HUES64 (cell line): ENCODE measurements around the gene ACSM3.

Experiments used
- H3K27ac ChIP-seq: 2 replicates; pipeline ENCODE4 v1.7.0; 2013; ENCODE audit warnings: low read depth, low read length, inconsistent platforms
- H3K27me3 ChIP-seq: 2 replicates; pipeline ENCODE4 v1.6.1; 2013; ENCODE audit warnings: mild to moderate bottlenecking, low read length; ENCODE audit not compliant: insufficient read depth
- H3K36me3 ChIP-seq: 2 replicates; pipeline ENCODE4 v1.6.1; 2013; ENCODE audit warnings: mild to moderate bottlenecking, low read length; ENCODE audit not compliant: insufficient read depth
- H3K4me1 ChIP-seq: 2 replicates; pipeline ENCODE4 v1.6.1; 2013; ENCODE audit warnings: mild to moderate bottlenecking, low read length, moderate library complexity; ENCODE audit not compliant: insufficient read depth
- H3K4me3 ChIP-seq: 2 replicates; pipeline ENCODE4 v1.5.1; 2013; ENCODE audit warnings: mild to moderate bottlenecking, low read length, moderate library complexity
- H3K9ac ChIP-seq: 2 replicates; pipeline ENCODE4 v1.6.1; 2013; ENCODE audit warnings: mild to moderate bottlenecking, low read depth, low read length
- H3K9me3 ChIP-seq: 2 replicates; pipeline ENCODE4 v1.6.1; 2013; ENCODE audit warnings: low read depth, low read length; ENCODE audit not compliant: insufficient read depth
- WGBS: fragments of 150-250, 120-280 bp; methylation state at CpG from one replicate; pipeline ENCODE4 v1.1.7; 2013; ENCODE audit warnings: missing lambda C conversion rate; 5-methylcytosine and 5-hydroxymethylcytosine counted together

ACSM3 gene

GRCh38 chr16:20829536-20829935 lies 65.7 kb downstream of the ACSM3 start:
- H3K9me3 ChIP-seq = no peaks in the 10 kb centered on the region
- H3K9ac ChIP-seq = no peak overlapping the region
- no peak overlapping the region for H3K27ac ChIP-seq
- no peaks in the 10 kb centered on the region for H3K4me1 ChIP-seq
- WGBS = 100% methylated on average over 1 of the region's 1 CpG
- H3K27me3 ChIP-seq = no peaks in the 10 kb centered on the region
- H3K36me3 ChIP-seq = peaks cover 50% of the 10 kb centered on the region
- H3K4me3 ChIP-seq = no peak overlapping the region

GRCh38 chr16:20830372-20830771 lies 66.6 kb downstream of the ACSM3 start:
- no peak overlapping the region for H3K4me3 ChIP-seq
- no peak overlapping the region for H3K27ac ChIP-seq
- H3K9ac ChIP-seq = no peak overlapping the region
- WGBS = 100% methylated on average over 1 of the region's 1 CpG
- no peaks in the 10 kb centered on the region for H3K4me1 ChIP-seq
- peaks cover 45% of the 10 kb centered on the region for H3K36me3 ChIP-seq
- no peaks in the 10 kb centered on the region for H3K9me3 ChIP-seq
- H3K27me3 ChIP-seq = no peaks in the 10 kb centered on the region

- Histone ChIP-seq H3K4me3 (no peak overlapping the region), H3K4me1 (no peaks in the 10 kb centered on the region), H3K9me3 (peaks cover 9% of the 10 kb centered on the region), H3K9ac (no peak overlapping the region), H3K27ac (no peak overlapping the region), H3K36me3 (peaks cover 33% of the 10 kb centered on the region), H3K27me3 (no peaks in the 10 kb centered on the region)
- WGBS = 100% methylated on average over 1 of the region's 2 CpGs
These were observed 69.3 kb downstream of the ACSM3 start for GRCh38 chr16:20833086-20833485.

GRCh38 chr16:20838240-20838639 lies 74.4 kb downstream of the ACSM3 start:
- Histone ChIP-seq H3K4me1 (no peaks in the 10 kb centered on the region), H3K4me3 (no peak overlapping the region), H3K27me3 (no peaks in the 10 kb centered on the region), H3K9ac (no peak overlapping the region), H3K27ac (no peak overlapping the region), H3K36me3 (peaks cover 35% of the 10 kb centered on the region), H3K9me3 (peaks cover 9% of the 10 kb centered on the region)
- WGBS = 94% methylated on average over 1 of the region's 1 CpG

DNA sequence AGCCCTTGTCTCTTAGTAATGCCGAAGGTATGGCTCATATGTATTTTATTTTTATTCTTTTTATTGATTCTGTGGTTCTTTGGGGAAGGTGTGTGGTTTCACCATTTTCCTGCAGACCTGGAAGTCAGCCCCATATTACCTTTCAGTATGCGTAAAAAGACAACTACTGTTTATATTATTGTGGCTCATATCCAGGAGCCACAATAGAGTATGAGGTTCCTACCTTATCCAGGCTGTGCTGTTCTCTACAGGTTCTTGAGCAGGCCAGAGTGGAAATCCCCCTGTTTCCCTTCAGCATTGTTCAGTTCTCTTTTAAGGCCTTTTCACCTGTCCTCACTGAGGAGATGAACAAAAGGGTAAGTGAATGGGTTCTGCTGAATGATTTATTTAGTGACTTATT lies 75.7 kb downstream of the ACSM3 start:
- Histone ChIP-seq H3K9ac (no peak overlapping the region), H3K27me3 (no peaks in the 10 kb centered on the region), H3K9me3 (peaks cover 9% of the 10 kb centered on the region), H3K36me3 (peaks cover 37% of the 10 kb centered on the region), H3K4me1 (0 out of 2 replicates have a peak, but pooled peaks cover 4% of the 10 kb centered on the region), H3K27ac (no peak overlapping the region), H3K4me3 (no peak overlapping the region)
- WGBS = 100% methylated on average over 1 of the region's 2 CpGs

GRCh38 chr16:20844054-20844453 lies 80.2 kb downstream of the ACSM3 start:
- Histone ChIP-seq H3K27me3 (no peaks in the 10 kb centered on the region), H3K36me3 (peaks cover 31% of the 10 kb centered on the region), H3K27ac (0 out of 2 replicates have a peak overlapping the region, but pooled peaks have one; percentile 6), H3K4me3 (no peak overlapping the region), H3K9ac (no peak overlapping the region), H3K9me3 (no peaks in the 10 kb centered on the region), H3K4me1 (0 out of 2 replicates have a peak, but pooled peaks cover 4% of the 10 kb centered on the region)
- WGBS = 83% methylated on average over 2 of the region's 2 CpGs

GRCh38 chr16:20844588-20844987 lies 80.8 kb downstream of the ACSM3 start:
- WGBS = 88% methylated on average over 3 of the region's 3 CpGs
- Histone ChIP-seq H3K4me1 (0 out of 2 replicates have a peak, but pooled peaks cover 4% of the 10 kb centered on the region), H3K27me3 (no peaks in the 10 kb centered on the region), H3K9me3 (no peaks in the 10 kb centered on the region), H3K9ac (no peak overlapping the region), H3K27ac (no peak overlapping the region), H3K4me3 (no peak overlapping the region), H3K36me3 (peaks cover 31% of the 10 kb centered on the region)

- H3K9ac ChIP-seq = no peak overlapping the region
- WGBS = 96% methylated on average over 6 of the region's 6 CpGs
- H3K9me3 ChIP-seq = no peaks in the 10 kb centered on the region
- H3K27ac ChIP-seq = no peak overlapping the region
- H3K4me1 ChIP-seq = 0 out of 2 replicates have a peak, but pooled peaks cover 4% of the 10 kb centered on the region
- peaks cover 20% of the 10 kb centered on the region for H3K36me3 ChIP-seq
- no peaks in the 10 kb centered on the region for H3K27me3 ChIP-seq
- H3K4me3 ChIP-seq = no peak overlapping the region
These were observed 82.2 kb downstream of the ACSM3 start for GRCh38 chr16:20846030-20846429.

GRCh38 chr16:20846551-20846950 lies 82.7 kb downstream of the ACSM3 start:
- Histone ChIP-seq H3K27me3 (no peaks in the 10 kb centered on the region), H3K4me1 (0 out of 2 replicates have a peak, but pooled peaks cover 4% of the 10 kb centered on the region), H3K36me3 (peaks cover 17% of the 10 kb centered on the region)

More at GRCh38 chr16:20846551-20846950, 82.7 kb downstream of the ACSM3 start:
- Histone ChIP-seq H3K27ac (no peak overlapping the region), H3K9ac (no peak overlapping the region), H3K9me3 (no peaks in the 10 kb centered on the region), H3K4me3 (no peak overlapping the region)
